Trophoblast cell (in vitro differentiated cells and primary cell): ENCODE results near the gene ZNF407.

Source experiments
- DNase-seq, 2 donors: peaks; one replicate each; pipeline ENCODE4 v3.0.0-alpha.2; 2016
- H2AFZ ChIP-seq: 2 replicates; pipeline ENCODE4 v1.6.1; 2013; ENCODE audit warnings: low read length, moderate library complexity, mild to moderate bottlenecking; ENCODE audit not compliant: insufficient read depth, poor library complexity
- H2AK5ac ChIP-seq: 2 replicates; pipeline ENCODE4 v1.6.1; 2013; ENCODE audit warnings: mild to moderate bottlenecking, low read length
- H2BK120ac ChIP-seq: 2 replicates; pipeline ENCODE4 v1.6.1; 2013; ENCODE audit warnings: low read length, mild to moderate bottlenecking, moderate library complexity; ENCODE audit not compliant: insufficient read depth, poor library complexity
- H2BK12ac ChIP-seq: 2 replicates; pipeline ENCODE4 v1.6.1; 2013; ENCODE audit warnings: mild to moderate bottlenecking, low read length, moderate library complexity
- H2BK5ac ChIP-seq: 2 replicates; pipeline ENCODE4 v1.6.1; 2013; ENCODE audit warnings: low read length, low read depth, moderate library complexity, mild to moderate bottlenecking; ENCODE audit not compliant: poor library complexity
- H3K14ac ChIP-seq: 2 replicates; pipeline ENCODE4 v1.6.1; 2013; ENCODE audit warnings: mild to moderate bottlenecking, low read length
- H3K18ac ChIP-seq: 2 replicates; pipeline ENCODE4 v1.6.1; 2013; ENCODE audit warnings: mild to moderate bottlenecking, low read length
- H3K23ac ChIP-seq: 2 replicates; pipeline ENCODE4 v1.6.1; 2013; ENCODE audit warnings: low read length
- H3K27ac ChIP-seq: 2 replicates; pipeline ENCODE4 v1.5.1; 2013; ENCODE audit warnings: low read depth, mild to moderate bottlenecking, inconsistent platforms, low read length, moderate library complexity
- H3K27me3 ChIP-seq: 2 replicates; pipeline ENCODE4 v1.6.1; 2013; ENCODE audit warnings: inconsistent platforms, mild to moderate bottlenecking, low read length, moderate library complexity; ENCODE audit not compliant: insufficient read depth
- H3K36me3 ChIP-seq, 2 experiments: 1 replicate in 1 of 2; 2 replicates in 1 of 2; pipeline ENCODE4 v1.6.1; 2013; ENCODE audit warnings: low read length in 2 of 2, mild to moderate bottlenecking in 2 of 2, moderate library complexity in 1 of 2; ENCODE audit not compliant: insufficient read depth in 2 of 2, control insufficient read depth in 1 of 2
- H3K4ac ChIP-seq: 2 replicates; pipeline ENCODE4 v1.6.1; 2013; ENCODE audit warnings: low read depth, mild to moderate bottlenecking, low read length, moderate library complexity
- H3K4me1 ChIP-seq, 2 experiments: 1 replicate in 1 of 2; 2 replicates in 1 of 2; pipeline ENCODE4 v1.6.1; 2013; ENCODE audit warnings: low read length in 2 of 2, mild to moderate bottlenecking in 2 of 2, moderate library complexity in 1 of 2; ENCODE audit not compliant: insufficient read depth in 2 of 2, control insufficient read depth in 1 of 2
- H3K4me2 ChIP-seq: 2 replicates; pipeline ENCODE4 v1.6.1; 2013; ENCODE audit warnings: inconsistent platforms, mild to moderate bottlenecking, low read length, moderate library complexity
- H3K4me3 ChIP-seq: 2 replicates; pipeline ENCODE4 v1.5.1; 2013; ENCODE audit warnings: mild to moderate bottlenecking, low read depth, low read length, inconsistent platforms
- H3K79me1 ChIP-seq: one replicate; pipeline ENCODE4 v1.6.1; 2013; ENCODE audit warnings: low read length
- H3K79me2 ChIP-seq: 2 replicates; pipeline ENCODE4 v1.6.1; 2013; ENCODE audit warnings: low read length, mild to moderate bottlenecking; ENCODE audit not compliant: control insufficient read depth, insufficient read depth, poor library complexity
- H3K9ac ChIP-seq: 2 replicates; pipeline ENCODE4 v1.6.1; 2013; ENCODE audit warnings: mild to moderate bottlenecking, low read length
- H3K9me3 ChIP-seq: 2 replicates; pipeline ENCODE4 v1.6.1; 2013; ENCODE audit warnings: low read depth, mild to moderate bottlenecking, control low read depth, inconsistent platforms, low read length; ENCODE audit not compliant: insufficient read depth
- H4K12ac ChIP-seq: 2 replicates; pipeline ENCODE4 v1.6.1; 2013; ENCODE audit warnings: low read depth, mild to moderate bottlenecking, low read length, moderate library complexity
- H4K8ac ChIP-seq: 2 replicates; pipeline ENCODE4 v1.6.1; 2013; ENCODE audit warnings: low read depth, mild to moderate bottlenecking, low read length, moderate library complexity
- H4K91ac ChIP-seq: one replicate; pipeline ENCODE4 v1.6.1; 2013; ENCODE audit warnings: low read depth, mild to moderate bottlenecking, low read length, moderate library complexity
- WGBS: extraction: QIAGEN DNeasy Blood & Tissue Kit; methylation state at CpG from one replicate; pipeline ENCODE4 v1.1.7; 2013; ENCODE audit warnings: missing lambda C conversion rate; ENCODE audit not compliant: insufficient read length, insufficient coverage; ENCODE audit errors: extremely low coverage; 5-methylcytosine and 5-hydroxymethylcytosine counted together

ZNF407 gene

GRCh38 chr18:74975001-74975400, 377.3 kb downstream of the ZNF407 start:
- Histone ChIP-seq H3K4me1 (peaks cover 0 to 6% of the 10 kb centered on the region in 2 experiments), H2BK5ac (no peak overlapping the region), H2AK5ac (no peak overlapping the region), H3K23ac (no peak overlapping the region), H4K8ac (no peak overlapping the region), H3K4ac (no peak overlapping the region), H2AFZ (no peak overlapping the region), H3K79me1 (no peaks in the 10 kb centered on the region), H3K36me3 (no peaks in the 10 kb centered on the region), H3K9ac (no peak overlapping the region), H3K27ac (no peak overlapping the region), H3K27me3 (no peaks in the 10 kb centered on the region), H2BK120ac (no peak overlapping the region), H3K18ac (no peak overlapping the region), H4K91ac (no peak overlapping the region), H3K79me2 (no peaks in the 10 kb centered on the region), H4K12ac (no peak overlapping the region), H3K4me3 (no peak overlapping the region), H3K14ac (no peak overlapping the region), H2BK12ac (no peak overlapping the region), H3K9me3 (peaks cover 2% of the 10 kb centered on the region), H3K4me2 (no peak overlapping the region)
- WGBS, result no CpG with 5 or more reads among the region's 5 CpGs
- no peak for DNase-seq

GRCh38 chr18:74976331-74976909, 378.8 kb downstream of the ZNF407 start:
- H2AFZ ChIP-seq, result no peak overlapping the region
- H2BK5ac ChIP-seq, result no peak overlapping the region
- H2AK5ac ChIP-seq, result no peak overlapping the region
- H2BK120ac ChIP-seq, result no peak overlapping the region
- no peak overlapping the region for H4K91ac ChIP-seq
- H3K23ac ChIP-seq, result no peak overlapping the region
- H4K8ac ChIP-seq, result no peak overlapping the region
- no peaks in the 10 kb centered on the region for H3K79me2 ChIP-seq
- H3K27me3 ChIP-seq, result no peaks in the 10 kb centered on the region
- no peaks in the 10 kb centered on the region for H3K79me1 ChIP-seq
- H3K9me3 ChIP-seq, result peaks cover 2% of the 10 kb centered on the region
- no peak overlapping the region for H3K4ac ChIP-seq
- no CpG with 5 or more reads among the region's 11 CpGs for WGBS
- H3K14ac ChIP-seq, result no peak overlapping the region
- H3K36me3 ChIP-seq, result no peaks in the 10 kb centered on the region
- H3K4me1 ChIP-seq, result peaks cover 0 to 6% of the 10 kb centered on the region in 2 experiments
- no peak overlapping the region for H3K18ac ChIP-seq
- no peak overlapping the region for H3K4me3 ChIP-seq
- H3K9ac ChIP-seq, result no peak overlapping the region
- no peak overlapping the region for H4K12ac ChIP-seq
- H3K27ac ChIP-seq, result no peak overlapping the region
- H2BK12ac ChIP-seq, result no peak overlapping the region
- no peak for DNase-seq
- H3K4me2 ChIP-seq, result peak overlapping the region; percentile 5

GRCh38 chr18:74977041-74977440, 379.4 kb downstream of the ZNF407 start:
- Histone ChIP-seq H4K91ac (no peak overlapping the region), H3K36me3 (no peaks in the 10 kb centered on the region), H3K23ac (peak overlapping the region; percentile 42), H4K12ac (no peak overlapping the region), H3K18ac (no peak overlapping the region), H3K4ac (no peak overlapping the region), H3K4me1 (peaks cover 0 to 6% of the 10 kb centered on the region in 2 experiments), H2BK5ac (no peak overlapping the region), H3K27ac (no peak overlapping the region), H3K79me1 (no peaks in the 10 kb centered on the region), H2AFZ (no peak overlapping the region), H2BK12ac (no peak overlapping the region), H2BK120ac (no peak overlapping the region), H3K9ac (no peak overlapping the region), H3K79me2 (no peaks in the 10 kb centered on the region), H3K27me3 (no peaks in the 10 kb centered on the region), H3K9me3 (peaks cover 2% of the 10 kb centered on the region), H3K14ac (no peak overlapping the region), H3K4me2 (no peak overlapping the region), H4K8ac (no peak overlapping the region), H3K4me3 (no peak overlapping the region), H2AK5ac (no peak overlapping the region)
- no peak for DNase-seq
- WGBS, result no CpG with 5 or more reads among the region's 2 CpGs

GRCh38 chr18:74980669-74981068, 383.0 kb downstream of the ZNF407 start:
- no peak overlapping the region for H2BK120ac ChIP-seq
- no peak overlapping the region for H3K23ac ChIP-seq
- no peaks in the 10 kb centered on the region for H3K36me3 ChIP-seq
- H3K14ac ChIP-seq, result no peak overlapping the region
- WGBS, result no CpG with 5 or more reads among the region's 6 CpGs
- DNase-seq, result no peak
- no peak overlapping the region for H3K4me2 ChIP-seq
- H3K4me3 ChIP-seq, result no peak overlapping the region
- no peaks in the 10 kb centered on the region for H3K27me3 ChIP-seq
- H3K4me1 ChIP-seq, result peaks cover 0 to 5% of the 10 kb centered on the region in 2 experiments
- H3K9me3 ChIP-seq, result peaks cover 2% of the 10 kb centered on the region
- H4K8ac ChIP-seq, result no peak overlapping the region
- no peaks in the 10 kb centered on the region for H3K79me2 ChIP-seq
- H4K12ac ChIP-seq, result no peak overlapping the region
- H3K4ac ChIP-seq, result no peak overlapping the region
- no peak overlapping the region for H3K9ac ChIP-seq
- H4K91ac ChIP-seq, result no peak overlapping the region
- no peak overlapping the region for H2AK5ac ChIP-seq
- H3K27ac ChIP-seq, result no peak overlapping the region
- H2AFZ ChIP-seq, result no peak overlapping the region
- H2BK12ac ChIP-seq, result no peak overlapping the region
- H3K79me1 ChIP-seq, result no peaks in the 10 kb centered on the region
- H3K18ac ChIP-seq, result no peak overlapping the region
- H2BK5ac ChIP-seq, result no peak overlapping the region
